Measurements from ENCODE around the gene NIT1. TPM values are rescaled to one million over a fixed set of nuclear protein-coding genes. Genes with fewer than 3 reads are reported as not detected.
A peak's percentile ranks its signal among the peaks of the same experiment; 100 is the strongest.

The NIT1 gene
- total and polyA plus RNA-seq, 10 of the 15 experiments (the other 5 are each of a cell fraction or from before 2014, with no cell fraction given) = 19.2 to 54.4 (median 28.3) TPM

DNA sequence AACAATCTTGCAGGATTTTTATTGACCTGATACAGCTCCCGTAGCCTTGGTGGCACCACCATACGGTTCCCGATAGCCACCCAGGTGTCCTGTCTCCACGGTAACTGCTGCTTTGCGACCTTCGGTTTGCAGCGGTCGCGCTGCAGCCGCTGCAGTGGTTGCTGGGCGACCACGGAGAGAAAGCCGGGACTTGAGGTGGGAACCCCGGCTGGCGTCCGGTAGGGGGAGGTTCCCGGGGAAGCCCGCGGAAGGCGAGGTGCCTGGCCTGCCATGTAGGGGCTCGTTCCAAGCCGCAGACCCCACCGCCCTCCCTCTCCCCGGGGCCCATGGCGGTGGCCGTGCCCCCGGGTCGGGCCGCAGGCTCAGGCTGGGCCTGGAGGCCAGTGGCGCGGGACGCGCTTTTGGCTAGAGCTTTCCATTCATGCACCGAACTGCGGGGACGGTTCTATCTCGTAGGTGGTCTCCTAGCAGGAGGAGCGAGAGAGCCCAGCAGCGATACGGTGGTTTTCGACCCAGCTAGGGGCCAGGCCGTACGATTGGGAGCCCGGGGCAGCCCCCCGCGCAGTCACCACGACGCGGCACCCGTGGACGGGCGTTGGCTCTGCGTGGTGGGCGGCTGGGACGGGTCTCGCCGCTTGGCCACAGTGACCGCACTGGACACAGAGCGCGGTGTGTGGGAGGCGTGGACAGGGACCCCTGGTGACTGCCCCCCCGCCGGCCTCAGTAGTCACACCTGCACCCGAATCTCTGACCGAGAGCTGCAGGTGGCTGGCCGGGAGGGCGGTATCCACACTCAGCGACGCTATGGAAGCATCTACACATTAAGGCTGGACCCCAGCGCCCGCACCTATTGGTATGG is 19.5 kb upstream of the NIT1 start, which contains the start of gene KLHDC9:
Gene KLHDC9 (plus strand): TSS at position 152 of the 859 bp plus-strand sequence. CDS start 175 bp downstream, at position 327.
- POLR2A ChIA-PET = interaction anchor here (0.6 to 5.6 kb wide), 9 partner anchors 14 to 101 kb away, joined by 3 to 66 read pairs (median 5); partner anchors contain the start of genes ARHGAP30, NIT1, PFDN2 and USF1
- Histone ChIP-seq H3K9me3 (replicated peaks; ENCODE audit: control insufficient read depth, insufficient read depth, low read length) (no peaks in the 10 kb centered on the region), H3K4me2 (ENCODE audit: control insufficient read depth, insufficient read depth) (peak within 1 kb of the TSS; percentile 98), H3K4me1 (ENCODE audit: control insufficient read depth, insufficient read depth, low read length) (peaks cover 29% of the 10 kb centered on the region), H3K27ac (ENCODE audit: control insufficient read depth, insufficient read depth) (peak within 1 kb of the TSS; percentile 66), H3K27me3 (replicated peaks in 1 of 2; ENCODE audit: control insufficient read depth in 2 of 2, insufficient read depth in 2 of 2, low read length in 1 of 2) (no peaks in the 10 kb centered on the region), H3K9ac (ENCODE audit: control insufficient read depth, insufficient read depth, low read length) (peak within 1 kb of the TSS; percentile 70), H2AFZ (ENCODE audit: control insufficient read depth, low read depth, low read length) (peak within 1 kb of the TSS; percentile 93), H4K20me1 (ENCODE audit: control insufficient read depth, insufficient read depth) (no peaks in the 10 kb centered on the region), H3K79me2 (ENCODE audit: control insufficient read depth, insufficient read depth, low read length) (no peaks in the 10 kb centered on the region), H3K36me3 (ENCODE audit: control insufficient read depth in 2 of 2, insufficient read depth in 2 of 2, low read length in 1 of 2) (peaks cover 4 to 11% of the 10 kb centered on the region in 2 experiments), H3K4me3 (peak within 1 kb of the TSS; percentile 74)
- 7% methylated on average over 71 of the region's 71 CpGs for WGBS (ENCODE audit: insufficient coverage, insufficient replicate concordance, low lambda C conversion rate, missing lambda C conversion rate)
- in situ Hi-C loops (cut with MboI) (no loop called here), intact Hi-C loops (cut with micrococcal nuclease; ENCODE audit: unreplicated experiment) (no loop called here)
- ATAC-seq (peak; percentile 91), FAIRE-seq (peak; percentile 78), DNase-seq (ENCODE audit: low read depth, low spot score) (peak; percentile 87)
- CTCF ChIA-PET = interaction anchor here (0.6 to 7.6 kb wide), 29 partner anchors 11 to 285 kb away, joined by 3 to 181 read pairs (median 5); partner anchors contain the start of genes ARHGAP30, ITLN2, NIT1 and PFDN2
- RAD21 ChIA-PET (ENCODE audit: unreplicated experiment) = interaction anchor here (0.6 to 6.7 kb wide), 20 partner anchors 28 to 316 kb away, joined by 3 to 90 read pairs (median 4); partner anchors contain the start of genes ARHGAP30, F11R, TSTD1 and USF1
- no TSS peak for BruUV-seq (replicated peaks)
- SMC1A ChIA-PET (ENCODE audit: uncharacterized antibody, unreplicated experiment) = interaction anchor here (0.6 to 7.0 kb wide), 25 partner anchors 10 to 261 kb away, joined by 3 to 110 read pairs (median 6); partner anchors contain the start of genes ARHGAP30, F11R, ITLN2 and USF1
- TF ChIP-seq POLR2A (IDR thresholded peaks at IDR 0.05; ENCODE audit: low read depth, low read length) = no peak
- TF ChIP-seq MXI1 (IDR thresholded peaks at IDR 0.05; ENCODE audit: low read depth, low read length) = peak; percentile 91
- no peak for TF ChIP-seq SMAD5 (IDR thresholded peaks at IDR 0.05; ENCODE audit: low read depth)
- 0 out of 2 replicates have a peak, but pooled peaks have one; percentile 73 for TF ChIP-seq SIN3A (IDR thresholded peaks at IDR 0.05; ENCODE audit: low read depth, low read length)
- no peak for TF ChIP-seq RFX5 (IDR thresholded peaks at IDR 0.05; ENCODE audit: low read depth, low read length)
- TF ChIP-seq, protein P1, sequence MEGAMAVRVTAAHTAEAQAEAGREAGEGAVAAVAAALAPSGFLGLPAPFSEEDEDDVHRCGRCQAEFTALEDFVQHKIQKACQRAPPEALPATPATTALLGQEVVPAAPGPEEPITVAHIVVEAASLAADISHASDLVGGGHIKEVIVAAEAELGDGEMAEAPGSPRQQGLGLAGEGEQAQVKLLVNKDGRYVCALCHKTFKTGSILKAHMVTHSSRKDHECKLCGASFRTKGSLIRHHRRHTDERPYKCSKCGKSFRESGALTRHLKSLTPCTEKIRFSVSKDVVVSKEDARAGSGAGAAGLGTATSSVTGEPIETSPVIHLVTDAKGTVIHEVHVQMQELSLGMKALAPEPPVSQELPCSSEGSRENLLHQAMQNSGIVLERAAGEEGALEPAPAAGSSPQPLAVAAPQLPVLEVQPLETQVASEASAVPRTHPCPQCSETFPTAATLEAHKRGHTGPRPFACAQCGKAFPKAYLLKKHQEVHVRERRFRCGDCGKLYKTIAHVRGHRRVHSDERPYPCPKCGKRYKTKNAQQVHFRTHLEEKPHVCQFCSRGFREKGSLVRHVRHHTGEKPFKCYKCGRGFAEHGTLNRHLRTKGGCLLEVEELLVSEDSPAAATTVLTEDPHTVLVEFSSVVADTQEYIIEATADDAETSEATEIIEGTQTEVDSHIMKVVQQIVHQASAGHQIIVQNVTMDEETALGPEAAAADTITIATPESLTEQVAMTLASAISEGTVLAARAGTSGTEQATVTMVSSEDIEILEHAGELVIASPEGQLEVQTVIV (IDR thresholded peaks at IDR 0.05; ENCODE audit: borderline replicate concordance, partially characterized antibody) = peak; percentile 99
- TF ChIP-seq MLLT1 (IDR thresholded peaks at IDR 0.05) = no peak
- no peak for TF ChIP-seq CHD1 (IDR thresholded peaks at IDR 0.05; ENCODE audit: low read depth, low read length)
- TF ChIP-seq, protein P2, sequence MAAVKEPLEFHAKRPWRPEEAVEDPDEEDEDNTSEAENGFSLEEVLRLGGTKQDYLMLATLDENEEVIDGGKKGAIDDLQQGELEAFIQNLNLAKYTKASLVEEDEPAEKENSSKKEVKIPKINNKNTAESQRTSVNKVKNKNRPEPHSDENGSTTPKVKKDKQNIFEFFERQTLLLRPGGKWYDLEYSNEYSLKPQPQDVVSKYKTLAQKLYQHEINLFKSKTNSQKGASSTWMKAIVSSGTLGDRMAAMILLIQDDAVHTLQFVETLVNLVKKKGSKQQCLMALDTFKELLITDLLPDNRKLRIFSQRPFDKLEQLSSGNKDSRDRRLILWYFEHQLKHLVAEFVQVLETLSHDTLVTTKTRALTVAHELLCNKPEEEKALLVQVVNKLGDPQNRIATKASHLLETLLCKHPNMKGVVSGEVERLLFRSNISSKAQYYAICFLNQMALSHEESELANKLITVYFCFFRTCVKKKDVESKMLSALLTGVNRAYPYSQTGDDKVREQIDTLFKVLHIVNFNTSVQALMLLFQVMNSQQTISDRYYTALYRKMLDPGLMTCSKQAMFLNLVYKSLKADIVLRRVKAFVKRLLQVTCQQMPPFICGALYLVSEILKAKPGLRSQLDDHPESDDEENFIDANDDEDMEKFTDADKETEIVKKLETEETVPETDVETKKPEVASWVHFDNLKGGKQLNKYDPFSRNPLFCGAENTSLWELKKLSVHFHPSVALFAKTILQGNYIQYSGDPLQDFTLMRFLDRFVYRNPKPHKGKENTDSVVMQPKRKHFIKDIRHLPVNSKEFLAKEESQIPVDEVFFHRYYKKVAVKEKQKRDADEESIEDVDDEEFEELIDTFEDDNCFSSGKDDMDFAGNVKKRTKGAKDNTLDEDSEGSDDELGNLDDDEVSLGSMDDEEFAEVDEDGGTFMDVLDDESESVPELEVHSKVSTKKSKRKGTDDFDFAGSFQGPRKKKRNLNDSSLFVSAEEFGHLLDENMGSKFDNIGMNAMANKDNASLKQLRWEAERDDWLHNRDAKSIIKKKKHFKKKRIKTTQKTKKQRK (IDR thresholded peaks at IDR 0.05; ENCODE audit: low read depth, low read length) = no peak
- TF ChIP-seq, protein P3, sequence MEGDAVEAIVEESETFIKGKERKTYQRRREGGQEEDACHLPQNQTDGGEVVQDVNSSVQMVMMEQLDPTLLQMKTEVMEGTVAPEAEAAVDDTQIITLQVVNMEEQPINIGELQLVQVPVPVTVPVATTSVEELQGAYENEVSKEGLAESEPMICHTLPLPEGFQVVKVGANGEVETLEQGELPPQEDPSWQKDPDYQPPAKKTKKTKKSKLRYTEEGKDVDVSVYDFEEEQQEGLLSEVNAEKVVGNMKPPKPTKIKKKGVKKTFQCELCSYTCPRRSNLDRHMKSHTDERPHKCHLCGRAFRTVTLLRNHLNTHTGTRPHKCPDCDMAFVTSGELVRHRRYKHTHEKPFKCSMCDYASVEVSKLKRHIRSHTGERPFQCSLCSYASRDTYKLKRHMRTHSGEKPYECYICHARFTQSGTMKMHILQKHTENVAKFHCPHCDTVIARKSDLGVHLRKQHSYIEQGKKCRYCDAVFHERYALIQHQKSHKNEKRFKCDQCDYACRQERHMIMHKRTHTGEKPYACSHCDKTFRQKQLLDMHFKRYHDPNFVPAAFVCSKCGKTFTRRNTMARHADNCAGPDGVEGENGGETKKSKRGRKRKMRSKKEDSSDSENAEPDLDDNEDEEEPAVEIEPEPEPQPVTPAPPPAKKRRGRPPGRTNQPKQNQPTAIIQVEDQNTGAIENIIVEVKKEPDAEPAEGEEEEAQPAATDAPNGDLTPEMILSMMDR (IDR thresholded peaks at IDR 0.05 in 2 of 3, conservative IDR thresholded peaks at IDR 0.05 in 1 of 3; ENCODE audit: control insufficient read depth in 2 of 3, extremely low read depth in 1 of 3, insufficient read depth in 1 of 3, low read depth in 3 of 3, low read length in 3 of 3) = peak in 2 of 3 experiments; percentile 20 to 22; a peak in 3 of 6 replicates
- no peak for TF ChIP-seq SUZ12 (IDR thresholded peaks at IDR 0.05; ENCODE audit: unreplicated experiment)
- TF ChIP-seq GATAD2B (conservative IDR thresholded peaks at IDR 0.05; ENCODE audit: low read depth) = no peak

All from GM12878 (cell line).